HTERT RPE-1 (cell line): ENCODE results near the gene UTS2B.

Source experiments
- in situ Hi-C: fragments of 300-500 bp; cut with MboI; formaldehyde crosslinking; loops from 4 replicates; pipeline ENCODE4 v1.14.3; 2020; ENCODE audit warnings: low sequenced_read_pairs

Gene UTS2B

GRCh38 chr3:191244242-191244867, 86.0 kb downstream of the UTS2B start:
- in situ Hi-C loops = no loop called here

- in situ Hi-C loops = no loop called here
Measured at GRCh38 chr3:191240486-191240885, 89.8 kb downstream of the UTS2B start.

- in situ Hi-C loops = no loop called here
Measured at GRCh38 chr3:191239407-191240031, 90.8 kb downstream of the UTS2B start.

GRCh38 chr3:191238321-191238817, 92.0 kb downstream of the UTS2B start:
- in situ Hi-C loops = no loop called here

GRCh38 chr3:191237047-191237882, 93.1 kb downstream of the UTS2B start:
- in situ Hi-C loops = no loop called here

GRCh38 chr3:191236646-191237045, 93.7 kb downstream of the UTS2B start:
- in situ Hi-C loops = no loop called here

GRCh38 chr3:191235331-191236314, 94.7 kb downstream of the UTS2B start:
- in situ Hi-C loops = no loop called here

- in situ Hi-C loops = no loop called here
Measured at GRCh38 chr3:191234216-191234615, 96.1 kb downstream of the UTS2B start.

GRCh38 chr3:191227541-191227940, 102.8 kb downstream of the UTS2B start:
- in situ Hi-C loops = no loop called here

GRCh38 chr3:191221638-191222037, 108.7 kb downstream of the UTS2B start:
- in situ Hi-C loops = no loop called here

GRCh38 chr3:191220908-191221307, 109.4 kb downstream of the UTS2B start:
- in situ Hi-C loops = no loop called here

- in situ Hi-C loops = no loop called here
Measured at GRCh38 chr3:191217301-191217700, 113.0 kb downstream of the UTS2B start.
